GM03348 (cell line): Measurements from ENCODE around the gene APOA5.
"Not testable (repeated sequence)": the region's sequence is repeated elsewhere in the genome, so short reads cannot be mapped to it uniquely, and the experiment has no call there.

ENCODE experiments used
- DNase-seq: peaks from one replicate; pipeline ENCODE4 v3.0.0; 2012; ENCODE audit warnings: low spot score

APOA5 gene

DNA sequence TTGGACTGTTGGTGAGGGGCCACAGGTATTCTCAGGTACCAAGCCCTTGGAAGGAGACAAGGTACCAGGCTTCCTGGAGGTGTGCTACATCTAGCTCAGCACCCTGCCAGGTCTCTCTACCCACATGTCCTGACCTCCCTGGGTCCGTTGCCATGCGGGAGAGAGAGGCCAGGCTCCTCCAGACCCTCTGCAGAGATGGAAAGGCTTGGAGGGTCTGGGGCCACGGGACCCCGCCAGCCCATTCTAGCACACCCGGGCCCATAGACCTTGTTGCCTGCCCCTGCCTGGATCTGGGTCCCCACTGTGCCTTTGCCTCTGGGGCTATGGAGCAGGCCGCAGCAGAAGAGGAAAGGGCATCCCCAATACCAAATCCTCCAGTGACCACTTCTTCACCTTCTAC, 35.8 kb upstream of the APOA5 start:
- no peak for DNase-seq

DNA sequence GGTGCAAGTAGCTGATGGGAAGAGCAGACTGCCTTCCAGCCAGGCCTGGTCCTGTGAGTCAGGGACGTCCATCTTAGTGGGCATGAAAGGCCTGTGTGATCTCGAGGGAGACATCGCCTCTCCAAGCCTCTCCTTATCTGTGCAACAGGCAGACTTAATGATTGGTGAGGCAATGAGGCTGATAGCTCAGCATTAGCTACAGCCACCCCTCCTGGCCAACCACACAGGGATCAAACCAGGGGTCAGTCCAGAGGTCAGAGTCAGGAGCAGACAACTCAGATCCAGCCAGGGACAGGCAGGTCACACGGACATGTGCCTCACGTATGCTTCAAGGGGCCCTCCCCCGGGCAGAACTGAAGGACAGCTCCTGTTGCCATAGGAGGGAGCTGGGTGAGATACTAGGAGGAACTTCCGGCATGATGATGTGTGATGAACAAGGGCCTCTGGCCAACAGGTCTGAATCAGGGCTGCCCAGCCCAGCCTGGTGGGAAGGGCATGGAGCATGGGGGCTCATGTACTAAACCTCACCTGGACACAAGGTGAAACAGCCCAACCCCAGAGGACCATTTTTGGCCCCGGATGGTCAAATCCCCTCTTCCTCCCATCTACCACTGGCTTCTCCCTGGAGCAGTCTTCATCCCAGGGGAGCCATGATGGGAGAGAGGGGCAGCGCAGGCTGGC, 35.2 kb upstream of the APOA5 start:
- no peak for DNase-seq

DNA sequence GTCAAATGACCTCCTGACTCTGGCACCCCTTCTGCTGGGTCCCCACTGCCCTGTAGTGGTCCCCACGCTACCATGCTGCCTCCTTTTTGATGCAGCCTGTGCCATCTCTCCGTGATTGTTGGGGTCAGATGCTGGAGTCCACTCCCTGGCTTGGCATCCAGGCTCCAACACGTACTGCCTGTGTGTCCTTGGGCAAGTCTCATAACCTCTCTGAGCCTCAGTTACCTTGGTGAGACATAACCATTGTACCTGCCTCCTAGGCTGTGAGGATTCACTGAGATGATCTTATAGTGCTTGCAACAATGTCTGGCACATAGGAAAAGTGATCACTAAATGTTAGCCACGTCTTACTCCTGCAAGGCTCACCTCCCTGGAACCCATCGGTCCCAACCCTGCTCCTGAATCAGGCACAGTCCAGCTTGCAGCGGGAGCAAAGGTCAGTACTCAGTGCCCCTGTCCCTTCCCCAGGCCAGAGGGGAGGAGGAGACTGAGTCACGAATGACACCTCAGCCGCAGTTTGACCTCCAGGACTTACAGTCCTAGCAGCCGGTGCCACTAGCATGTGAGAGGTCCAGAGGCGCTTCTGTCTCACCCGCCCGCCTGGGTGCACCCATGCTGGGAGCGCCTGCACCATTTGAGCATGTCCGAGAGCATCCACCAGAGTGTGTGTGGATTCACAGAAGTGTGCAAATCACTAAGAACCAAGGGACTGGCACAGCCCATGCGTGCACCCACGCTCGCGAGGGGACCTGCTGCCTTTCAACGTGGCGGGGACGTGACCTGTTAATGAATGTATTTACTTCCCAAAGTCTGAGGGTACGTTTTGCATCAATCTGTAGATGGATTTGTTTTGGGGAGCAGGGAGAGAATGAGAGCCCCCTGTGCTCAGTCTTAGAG, 34.4 kb upstream of the APOA5 start:
- DNase-seq, result no peak

DNA sequence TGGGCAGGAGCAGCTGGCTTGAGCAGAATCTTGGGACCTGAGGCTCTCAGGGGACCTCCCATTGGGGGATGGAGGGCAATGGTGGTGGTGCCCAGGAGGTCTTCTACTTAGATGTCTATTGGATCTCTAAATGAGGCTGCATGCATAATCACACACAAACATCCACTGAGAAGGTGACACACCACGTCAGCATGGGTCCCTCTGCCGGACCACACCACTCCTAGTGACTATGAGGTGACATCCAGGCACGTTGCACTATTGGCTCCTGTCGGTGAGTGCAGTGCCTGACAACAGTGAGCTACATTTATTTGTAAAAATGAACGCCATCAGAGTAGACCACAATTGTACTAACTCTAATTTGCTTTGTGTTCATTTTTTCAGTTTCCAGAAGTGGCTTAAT, 33.8 kb upstream of the APOA5 start:
- DNase-seq, result no peak

DNA sequence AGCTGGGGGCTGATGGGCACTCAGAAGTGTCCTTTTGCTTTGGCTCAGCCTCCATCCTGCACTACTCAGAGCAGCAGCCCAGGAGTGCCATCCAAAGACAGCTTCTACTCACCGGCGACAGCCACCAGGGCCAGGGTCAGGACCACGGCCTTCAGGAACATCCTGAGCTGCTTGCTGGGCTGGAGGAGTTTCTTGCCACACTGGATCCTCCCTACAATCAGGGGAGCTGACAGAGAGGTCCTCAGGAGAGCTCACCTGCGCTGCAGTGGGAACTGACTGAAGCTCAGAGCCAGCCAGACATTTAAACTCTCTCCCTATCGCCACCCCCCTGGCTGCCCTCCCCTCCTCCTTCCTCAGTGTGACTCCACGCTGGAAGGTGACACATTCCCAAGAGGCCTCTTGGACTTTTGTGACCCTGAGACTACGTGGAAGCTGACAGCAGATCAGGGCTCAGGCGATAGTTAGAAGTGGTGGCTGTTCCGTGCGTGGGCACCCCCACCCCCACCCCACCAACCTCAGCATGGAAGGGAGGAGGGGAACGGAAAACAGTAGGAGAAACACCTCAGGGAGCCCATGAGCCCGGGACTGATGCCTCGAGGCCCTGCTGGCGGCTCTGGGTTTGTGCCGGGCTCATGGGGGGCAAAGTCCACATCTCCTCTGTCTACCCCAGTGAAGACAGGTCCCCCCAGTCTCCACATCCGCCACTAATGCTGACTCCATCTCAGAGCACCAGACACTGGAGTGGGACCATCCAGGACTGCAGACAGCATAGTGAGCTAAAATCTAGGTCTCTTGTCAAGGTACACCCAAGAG, 31.6 kb upstream of the APOA5 start, which contains the start of gene APOA4:
Gene APOA4 (minus strand): TSS at position 274 of the 813 bp plus-strand sequence. CDS start 113 bp downstream, at position 161.
- no peak for DNase-seq

DNA sequence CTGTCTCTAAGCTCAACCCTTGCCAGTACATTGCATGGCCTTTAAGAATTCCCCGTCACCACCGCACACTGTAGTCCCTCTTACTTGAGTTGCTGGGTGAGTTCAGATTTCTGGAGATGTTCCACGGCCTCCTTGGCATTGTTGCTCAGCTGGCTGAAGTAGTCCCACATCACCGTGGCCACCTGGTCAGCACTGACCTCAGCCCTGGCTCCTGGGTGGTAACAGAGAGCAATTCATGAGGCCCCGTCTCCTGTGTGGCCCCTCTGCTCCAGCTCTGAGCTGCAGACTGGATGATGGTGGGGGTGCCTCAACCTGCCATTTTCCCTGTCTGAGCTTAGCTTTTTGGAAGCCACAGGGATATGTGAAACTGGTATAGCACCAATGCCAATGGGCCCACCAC, 30.9 kb upstream of the APOA5 start:
- no peak for DNase-seq

DNA sequence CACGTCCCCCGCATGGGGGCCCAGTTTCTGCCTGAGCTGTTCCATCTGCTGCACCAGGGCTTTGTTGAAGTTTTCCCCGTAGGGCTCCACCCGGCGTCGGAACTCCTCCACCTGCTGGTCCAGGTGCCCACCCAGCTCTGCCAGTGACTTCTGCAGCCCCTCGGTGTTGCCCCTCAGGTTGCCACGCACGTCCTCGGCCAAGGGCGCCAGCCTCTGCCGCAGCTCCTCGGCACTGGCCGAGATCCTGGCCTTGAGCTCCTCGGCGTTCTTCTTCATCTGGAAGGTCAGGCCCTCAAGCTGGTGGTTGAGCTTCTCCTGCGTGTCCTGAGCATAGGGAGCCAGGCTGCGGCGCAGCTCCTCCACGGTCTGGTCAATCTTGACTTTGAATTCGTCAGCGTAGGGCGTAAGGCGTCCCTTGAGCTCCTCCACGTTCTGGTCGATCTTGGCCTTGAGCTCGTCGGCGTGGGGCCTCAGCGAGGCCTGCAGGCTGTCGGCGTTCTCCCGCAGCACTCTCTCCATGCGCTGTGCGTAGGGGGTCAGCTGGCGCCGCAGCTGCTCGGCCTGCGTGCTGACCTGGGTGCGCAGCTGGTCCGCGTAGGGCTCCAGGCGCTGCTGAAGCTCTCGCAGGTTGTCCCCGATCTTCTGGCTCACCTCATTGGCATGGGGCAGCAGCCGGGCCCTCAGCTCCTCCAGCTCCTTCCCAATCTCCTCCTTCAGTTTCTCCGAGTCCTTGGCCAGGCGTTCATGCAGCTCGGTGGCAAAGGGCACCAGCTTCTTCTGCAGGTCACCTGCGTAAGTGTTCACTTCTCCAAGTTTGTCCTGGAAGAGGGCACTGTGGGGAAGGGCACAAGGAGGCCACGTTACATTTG, 29.6 kb upstream of the APOA5 start:
- DNase-seq, result no peak

DNA sequence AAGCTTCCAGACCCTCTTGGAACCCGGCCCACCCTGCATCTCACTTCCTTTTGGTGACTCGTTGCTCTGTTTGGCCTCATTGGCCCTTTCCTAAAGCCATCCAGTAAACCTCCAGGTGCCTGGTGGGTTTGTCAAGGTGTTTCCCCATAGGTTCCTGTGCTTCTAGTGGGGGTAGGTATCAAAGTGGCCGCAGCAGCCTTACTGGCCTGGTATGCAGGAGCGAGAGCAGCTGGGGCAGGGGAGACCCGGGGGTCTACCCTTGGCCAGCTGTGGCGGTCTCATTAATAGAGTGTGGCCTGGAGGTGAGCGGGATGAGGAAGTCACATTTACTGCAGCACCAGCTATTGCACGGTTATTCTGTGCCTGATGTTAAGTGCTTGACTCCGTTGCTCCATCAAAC, 27.4 kb upstream of the APOA5 start:
- DNase-seq, result no peak

DNA sequence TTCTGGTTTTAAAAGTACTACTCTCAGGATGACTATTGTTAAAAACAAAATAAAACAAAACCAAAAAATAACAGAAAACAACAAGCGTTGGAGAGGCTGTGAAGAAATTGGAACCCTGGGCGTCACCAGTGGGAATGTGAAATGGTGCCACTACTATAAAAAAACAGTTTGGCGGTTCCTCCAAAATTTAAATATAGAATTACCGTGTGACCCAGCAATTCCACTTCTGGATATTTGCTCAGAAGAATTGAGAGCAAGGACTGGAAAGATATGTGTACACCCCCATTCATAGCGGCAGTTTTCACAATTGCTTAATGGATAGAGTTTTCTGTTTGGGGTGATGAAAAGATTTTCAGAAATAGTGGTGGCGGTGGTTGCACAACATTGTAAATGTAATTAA, 22.8 kb upstream of the APOA5 start:
- DNase-seq, result no peak

DNA sequence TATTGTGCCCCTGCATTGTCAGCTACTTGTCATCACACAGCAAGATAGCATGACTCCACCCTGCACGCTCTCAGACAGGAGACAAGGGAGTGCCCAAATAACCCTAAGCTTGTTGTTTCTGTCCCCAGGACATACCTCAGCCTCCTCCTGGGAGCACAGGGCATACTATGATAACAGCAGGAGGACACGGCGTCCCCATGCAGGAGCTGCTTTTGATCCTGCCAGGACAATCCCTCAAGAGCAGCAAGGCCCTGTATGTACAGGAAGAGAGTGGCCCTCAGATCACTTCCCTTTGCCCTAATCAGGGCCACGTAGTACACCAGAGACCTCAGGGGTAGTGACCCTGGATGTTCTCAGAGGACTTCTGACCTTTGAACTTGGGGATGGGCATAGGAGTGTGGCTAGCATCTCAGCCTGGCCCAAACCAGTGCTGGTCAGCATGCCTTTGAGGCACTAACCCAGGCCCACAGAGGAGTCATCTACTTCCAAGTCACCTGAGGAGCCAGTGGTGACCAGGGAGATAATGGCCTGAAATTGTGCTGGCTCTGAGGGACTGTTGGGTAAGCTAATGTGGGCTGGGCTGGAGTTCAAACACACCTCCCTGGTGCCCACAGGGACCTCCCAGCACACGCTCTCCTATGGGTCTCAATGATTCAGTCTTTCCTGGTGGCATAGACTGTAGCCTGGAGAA, 22.2 kb upstream of the APOA5 start:
- no peak for DNase-seq

DNA sequence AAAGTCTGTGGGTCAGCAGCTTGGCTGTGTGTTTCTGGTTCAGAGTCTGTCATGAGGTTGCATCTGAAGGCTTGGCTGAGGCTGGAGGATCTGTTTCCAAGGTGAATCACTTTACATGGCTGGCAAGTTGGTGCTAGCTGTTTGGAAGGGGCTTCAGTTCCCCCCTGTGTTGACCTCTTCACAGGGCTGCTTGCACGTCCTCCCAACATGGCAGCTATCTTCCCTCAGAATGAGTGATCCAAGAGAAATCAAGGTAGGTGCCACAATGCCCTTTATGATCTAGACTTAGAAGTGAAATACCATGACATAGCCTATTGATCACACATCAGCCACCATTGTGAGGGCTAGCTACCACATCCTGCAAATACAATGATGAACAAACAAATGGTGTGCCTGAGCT, 21.5 kb upstream of the APOA5 start:
- DNase-seq, result no peak

DNA sequence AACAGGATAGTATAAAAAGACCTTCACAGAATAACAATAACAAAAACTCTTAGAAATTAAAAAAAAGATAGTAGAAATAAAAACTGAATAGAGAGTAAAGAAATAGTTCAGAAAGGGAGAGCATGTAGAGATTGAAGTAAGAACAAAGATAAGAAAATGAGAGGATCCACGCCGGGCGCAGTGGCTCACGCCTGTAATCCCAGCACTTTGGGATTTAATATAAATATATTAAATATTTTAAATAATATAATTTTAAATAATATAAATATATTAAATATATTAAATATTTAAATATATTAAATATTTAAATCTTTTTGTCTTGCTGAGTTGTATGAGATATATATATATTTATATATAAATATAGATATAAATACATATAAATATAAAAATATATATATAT, 20.4 kb upstream of the APOA5 start:
- no peak for DNase-seq

DNA sequence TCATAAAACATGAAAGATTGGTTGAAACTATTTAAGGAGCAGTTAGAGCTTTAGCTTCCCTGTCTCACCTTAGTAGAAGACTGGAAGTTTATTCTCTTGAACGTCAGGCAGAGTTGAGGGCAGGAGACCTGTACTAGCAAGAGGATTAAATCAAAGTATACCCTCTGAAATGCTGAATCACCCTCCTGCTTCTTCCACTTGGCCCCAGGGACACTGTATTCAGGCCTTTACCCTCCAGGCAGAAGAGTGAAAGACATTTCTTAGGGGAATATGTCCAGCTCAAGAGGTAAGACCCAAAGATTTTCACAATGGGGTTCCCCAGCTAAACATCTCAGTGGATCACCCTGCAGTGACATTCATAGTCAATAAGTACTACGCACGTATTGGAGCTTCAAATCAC, 19.5 kb upstream of the APOA5 start:
- no peak for DNase-seq

DNA sequence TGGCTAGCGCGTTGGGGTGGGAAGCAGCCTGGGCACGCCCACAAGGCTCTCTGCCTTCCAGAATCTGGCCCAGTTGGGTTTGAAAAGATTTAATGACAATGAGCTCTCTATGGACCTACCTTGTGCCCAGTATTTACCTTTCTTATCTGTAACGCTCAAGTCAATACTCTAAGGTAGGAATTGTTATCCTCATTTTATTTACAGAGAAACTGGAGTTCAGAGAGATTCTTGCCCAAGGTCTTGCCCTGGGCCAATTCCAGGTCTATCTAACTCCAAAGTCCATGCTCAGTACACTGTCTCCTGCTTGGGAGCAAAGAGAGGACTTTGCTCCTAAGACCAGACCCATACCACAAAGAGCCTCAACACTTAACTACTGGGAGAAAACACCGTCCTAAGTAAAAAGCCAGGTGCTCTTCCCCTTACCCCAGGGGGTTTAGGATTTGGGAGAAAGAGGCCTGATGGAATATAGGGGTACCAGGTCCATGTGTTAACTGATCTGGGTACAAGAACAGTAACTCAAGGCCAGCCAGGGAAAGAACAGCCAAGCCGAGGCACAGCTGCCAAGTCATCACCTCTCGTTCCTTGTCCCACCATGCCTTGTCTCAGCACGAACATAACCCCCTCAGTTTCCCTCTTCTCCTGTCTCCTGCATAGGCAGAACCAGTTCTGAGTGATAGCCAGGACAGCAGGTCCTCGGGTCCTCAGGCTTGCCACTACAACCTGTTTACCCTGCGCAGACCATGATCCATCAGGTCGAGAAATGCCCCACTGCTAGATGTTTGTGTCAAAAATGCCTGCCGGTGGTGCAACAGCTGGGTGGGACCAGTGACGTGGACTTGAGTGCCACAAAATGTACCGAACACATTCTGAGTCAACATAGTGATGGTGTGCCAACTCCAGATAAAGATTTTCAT, 16.8 kb upstream of the APOA5 start:
- no peak for DNase-seq

DNA sequence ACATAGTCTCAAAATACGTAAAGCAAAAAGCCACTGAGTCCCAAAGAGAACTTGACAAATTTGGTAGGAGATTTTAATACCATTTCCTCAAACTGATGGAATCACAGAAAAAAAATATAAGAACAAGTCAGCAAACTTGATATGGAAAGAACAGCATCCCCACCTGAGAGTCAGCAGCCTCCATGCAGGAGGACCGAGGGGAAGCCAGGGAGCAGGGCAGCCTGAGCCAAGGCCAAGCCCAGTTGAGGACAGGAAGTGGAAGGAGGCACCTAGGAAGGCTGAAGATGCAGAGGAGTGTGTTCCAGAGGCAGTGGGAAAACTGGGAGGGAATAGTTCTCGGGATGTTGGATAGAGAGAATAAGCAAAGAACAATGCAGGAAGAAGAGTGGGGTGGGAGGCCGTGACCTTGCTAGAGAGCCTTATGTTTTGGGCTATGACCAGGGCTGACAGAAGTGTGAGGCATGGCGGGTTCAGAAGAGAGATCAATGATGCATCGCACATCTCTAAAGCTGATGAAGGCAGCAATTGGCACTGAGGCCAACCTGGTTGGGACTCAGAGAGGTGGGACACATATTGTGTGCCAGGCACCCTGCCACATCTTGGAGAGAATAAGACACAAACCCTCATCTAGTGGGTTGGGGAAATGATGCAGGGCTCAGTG, 16.1 kb upstream of the APOA5 start:
- DNase-seq, result no peak

DNA sequence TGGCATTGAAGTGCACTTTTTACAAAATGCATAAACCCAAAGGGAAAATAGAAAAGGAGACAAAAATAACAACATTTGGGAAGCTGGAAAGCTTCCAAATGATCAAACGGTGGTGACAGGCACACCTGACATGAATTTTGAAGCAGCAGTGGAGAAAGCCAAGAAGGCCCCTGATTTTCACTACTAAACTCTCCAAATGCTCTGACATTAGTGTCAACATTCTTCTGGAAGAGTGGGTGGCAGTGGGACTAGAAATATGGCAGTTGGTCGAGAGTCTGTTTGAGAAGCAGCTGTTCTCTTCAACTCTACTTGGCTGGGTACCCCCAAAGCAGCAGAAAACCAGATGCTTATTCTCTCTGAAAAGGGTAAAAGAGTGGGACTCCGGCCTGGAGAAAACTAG, 12.3 kb upstream of the APOA5 start:
- DNase-seq, result no peak

DNA sequence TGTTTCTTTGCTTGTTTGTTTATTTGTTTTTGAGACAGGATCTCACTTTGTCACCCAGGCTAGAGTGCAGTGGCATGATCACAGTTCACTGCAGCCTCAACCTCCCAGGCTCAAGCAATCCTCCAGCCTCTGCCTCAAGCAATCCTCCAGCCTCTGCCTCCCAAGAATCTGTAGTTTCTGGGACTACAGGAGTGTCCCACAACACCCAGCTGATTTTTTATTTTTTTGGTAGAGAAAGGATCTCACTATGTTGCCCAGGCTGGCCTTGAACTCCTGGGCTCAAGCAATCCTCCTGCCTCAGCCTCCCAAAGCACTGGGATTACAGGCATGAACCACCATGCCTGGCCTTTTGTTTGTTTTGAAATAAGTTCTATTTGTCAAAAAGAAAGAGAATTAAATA, 10.0 kb upstream of the APOA5 start:
- DNase-seq, result not testable (repeated sequence)

DNA sequence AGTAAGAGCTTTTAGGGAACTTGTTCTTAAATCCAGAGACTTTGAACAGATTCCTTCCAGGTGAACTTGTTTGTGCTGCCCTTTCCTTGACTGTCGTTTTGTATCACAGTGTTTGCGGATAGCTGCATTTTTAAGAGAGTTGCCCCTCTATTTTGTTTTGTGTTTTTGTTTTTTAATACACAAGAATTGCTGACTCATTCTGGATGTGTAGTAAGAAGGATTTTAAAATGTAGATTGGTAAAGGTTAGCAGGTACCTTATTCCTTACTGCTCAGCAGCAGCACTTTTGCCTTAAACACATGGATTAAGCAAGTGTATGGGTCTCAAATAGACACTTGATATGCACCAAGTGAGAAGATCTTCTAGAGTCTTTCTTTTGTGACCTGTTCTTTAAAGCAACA, 8.9 kb upstream of the APOA5 start:
- no peak for DNase-seq

DNA sequence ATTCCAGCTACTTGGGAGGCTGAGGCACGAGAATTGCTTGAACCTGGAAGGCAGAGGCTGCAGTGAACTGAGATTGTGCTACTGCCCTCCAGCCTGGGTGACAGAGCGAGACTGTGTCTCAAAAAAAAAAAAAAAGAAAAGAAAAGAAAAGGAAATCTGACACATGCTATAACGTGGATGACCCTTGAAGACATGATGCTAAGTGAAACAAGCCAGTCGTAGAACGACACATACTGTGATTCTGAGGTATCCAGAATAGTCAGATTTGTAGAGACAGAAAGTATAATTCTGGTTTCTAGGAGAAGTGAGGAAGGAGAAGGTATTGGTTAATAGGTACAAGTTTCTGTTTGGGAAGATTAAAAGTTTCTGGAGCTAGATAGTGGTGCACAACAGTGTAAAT, 6.7 kb upstream of the APOA5 start:
- DNase-seq, result no peak
